Cortex of kidney (tissue), 1 donor: Measurements from ENCODE around the gene TIA1.
"Not testable (repeated sequence)": the region's sequence is repeated elsewhere in the genome, so short reads cannot be mapped to it uniquely, and the experiment has no call there.

ENCODE experiments used
- DNase-seq: peaks from one replicate; lab custom pipeline; 2025; lab: John Stamatoyannopoulos, UW

TIA1 gene, protein sequence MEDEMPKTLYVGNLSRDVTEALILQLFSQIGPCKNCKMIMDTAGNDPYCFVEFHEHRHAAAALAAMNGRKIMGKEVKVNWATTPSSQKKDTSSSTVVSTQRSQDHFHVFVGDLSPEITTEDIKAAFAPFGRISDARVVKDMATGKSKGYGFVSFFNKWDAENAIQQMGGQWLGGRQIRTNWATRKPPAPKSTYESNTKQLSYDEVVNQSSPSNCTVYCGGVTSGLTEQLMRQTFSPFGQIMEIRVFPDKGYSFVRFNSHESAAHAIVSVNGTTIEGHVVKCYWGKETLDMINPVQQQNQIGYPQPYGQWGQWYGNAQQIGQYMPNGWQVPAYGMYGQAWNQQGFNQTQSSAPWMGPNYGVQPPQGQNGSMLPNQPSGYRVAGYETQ

DNA sequence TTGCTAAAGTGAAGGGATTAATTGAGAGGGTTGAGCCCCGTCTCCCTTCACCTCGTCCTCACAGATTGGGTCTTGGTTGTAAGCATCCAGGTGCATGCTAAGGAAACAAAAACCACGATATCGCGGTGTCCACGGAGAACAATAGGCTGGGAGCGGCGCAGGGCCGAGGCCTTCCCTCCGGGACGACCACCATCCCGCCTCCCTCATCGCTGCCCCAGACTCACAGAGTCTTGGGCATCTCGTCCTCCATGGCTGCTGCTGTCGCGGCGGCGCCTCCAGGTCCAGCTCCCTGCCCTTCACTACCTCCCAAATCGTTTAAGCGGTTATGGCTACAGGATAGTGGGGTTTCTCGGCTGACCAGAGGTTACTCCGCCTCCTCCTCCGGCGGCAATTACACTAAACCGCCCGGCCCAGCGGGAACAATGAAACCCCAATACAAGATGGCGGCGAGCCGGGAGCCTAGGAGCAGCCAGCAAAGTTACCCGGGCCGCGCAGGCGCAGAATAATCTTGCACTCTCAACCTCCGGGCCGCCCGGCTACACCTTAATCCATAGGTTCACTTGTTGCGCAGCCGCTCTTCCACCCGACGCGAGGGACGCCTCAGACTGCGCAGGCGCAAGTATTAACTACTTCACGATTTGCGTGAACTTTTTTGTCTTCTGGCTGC, at the start of gene TIA1:
TSS of gene TIA1 (minus strand) at position 448 of the 667 bp plus-strand sequence. CDS start at position 250, 198 bp downstream.
- DNase-seq = no peak

DNA sequence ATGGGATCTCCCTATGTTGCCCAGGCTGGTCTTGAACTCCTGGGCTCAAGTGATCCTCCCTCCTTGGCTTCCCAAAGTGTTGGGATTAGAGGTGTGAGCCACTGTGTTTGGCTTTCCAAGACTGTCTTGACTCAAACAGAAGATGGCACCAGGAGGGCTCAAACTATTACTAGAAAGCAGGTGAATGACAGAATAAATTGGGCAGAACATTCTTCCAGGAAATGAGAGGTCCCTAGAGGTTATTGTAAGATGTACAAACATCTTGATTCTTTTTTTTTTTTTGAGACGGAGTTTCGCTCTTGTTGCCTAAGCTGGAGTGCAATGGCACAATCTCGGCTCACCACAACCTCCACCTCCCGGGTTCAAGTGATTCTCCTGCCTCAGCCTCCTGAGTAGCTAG, 49.4 kb upstream of the TIA1 start:
- DNase-seq = not testable (repeated sequence)

DNA sequence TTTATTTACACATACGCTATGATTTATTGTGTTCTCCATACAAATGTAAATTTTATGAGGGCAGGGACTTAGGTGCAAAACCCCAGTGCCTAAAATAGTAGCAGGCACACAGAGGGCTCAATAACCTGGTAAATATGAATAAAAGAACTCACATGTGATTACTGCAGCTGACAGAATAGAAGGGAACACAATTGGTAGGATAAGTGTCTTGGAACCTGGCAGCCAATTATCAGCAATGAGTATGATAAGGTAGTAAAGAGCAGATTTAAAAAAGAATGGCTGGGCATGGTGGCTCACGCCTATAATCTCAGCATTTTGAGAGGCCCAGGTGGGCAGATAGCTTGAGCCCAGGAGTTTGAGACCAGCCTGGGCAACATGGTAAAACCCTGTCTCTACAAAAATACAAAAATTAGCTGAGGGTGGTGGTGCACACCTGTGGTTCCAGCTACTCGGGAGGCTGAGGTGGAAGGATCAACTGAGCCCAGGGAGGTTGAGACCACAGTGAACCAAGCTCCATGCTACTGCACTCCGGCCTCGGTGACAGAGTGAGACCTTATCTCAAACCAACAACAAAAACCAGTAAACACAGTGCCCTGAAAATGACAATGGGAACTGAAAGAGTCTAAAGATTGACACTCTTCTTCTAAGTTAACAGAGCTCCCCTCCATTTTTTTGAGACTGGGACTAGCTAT, 35.2 kb upstream of the TIA1 start:
- DNase-seq = no peak

DNA sequence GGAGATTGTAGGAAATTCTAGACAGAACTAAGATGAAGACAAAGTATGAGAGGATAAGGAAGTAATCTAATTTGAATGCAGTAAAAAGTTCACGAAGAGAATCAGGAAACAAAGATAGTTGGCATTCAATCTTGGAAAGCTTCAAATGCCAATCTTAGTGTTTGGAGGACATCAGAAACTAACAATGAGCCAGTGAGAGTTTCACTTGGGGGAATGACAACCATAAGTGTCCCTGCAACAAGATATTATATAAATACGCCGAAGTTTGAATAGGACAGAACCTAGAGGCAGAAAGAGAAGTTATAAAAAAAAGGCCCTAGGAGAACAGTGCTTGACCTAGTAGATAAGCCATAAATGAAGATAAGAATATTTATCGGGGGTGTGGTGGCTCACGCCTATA, 34.0 kb upstream of the TIA1 start:
- DNase-seq = no peak

DNA sequence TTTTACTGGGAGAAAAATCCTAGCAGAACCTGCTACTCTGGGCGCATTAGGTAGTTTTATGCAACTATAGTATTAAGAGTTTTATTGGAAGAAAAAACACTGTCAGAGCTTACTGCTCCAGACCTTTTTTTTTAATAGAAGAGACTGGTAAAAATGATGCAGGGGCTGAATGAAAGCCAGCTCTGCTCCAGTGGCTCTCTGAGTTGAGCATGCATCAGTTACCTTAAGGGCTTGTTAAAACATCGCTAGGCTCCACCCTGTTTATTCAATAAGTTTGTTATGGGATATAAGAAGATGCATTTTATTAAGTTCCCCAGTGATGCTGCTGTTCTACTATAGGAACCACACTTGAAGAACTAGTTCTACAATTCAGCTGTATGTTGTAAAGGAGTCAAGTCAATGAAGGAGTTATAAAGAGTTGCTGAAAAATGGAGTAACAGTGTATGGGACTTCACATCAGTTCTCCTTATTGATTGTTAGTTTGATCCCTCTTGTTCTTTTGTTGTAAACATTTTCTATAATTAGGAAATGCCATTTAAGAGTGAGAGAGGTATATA, 31.9 kb upstream of the TIA1 start:
- no peak for DNase-seq

DNA sequence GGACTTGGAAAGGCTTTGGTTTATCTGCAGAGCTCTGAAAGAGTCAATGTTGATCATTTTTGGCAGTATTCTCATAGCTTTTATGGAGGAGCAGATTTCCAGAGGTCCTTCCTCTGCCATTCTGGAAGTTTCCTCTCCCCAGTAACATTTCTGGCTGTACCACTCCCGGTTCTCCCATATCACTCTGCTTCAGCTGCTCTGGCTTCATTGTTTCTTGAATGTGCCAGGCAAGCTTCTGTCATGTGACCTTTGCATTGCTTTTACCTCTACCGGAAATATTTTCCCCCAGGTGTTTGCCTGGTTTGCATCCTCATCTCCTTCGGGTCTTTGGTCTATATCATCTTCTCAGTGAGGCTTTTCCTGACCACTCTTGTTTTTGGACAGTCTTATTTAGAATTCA, 21.9 kb upstream of the TIA1 start:
- no peak for DNase-seq

DNA sequence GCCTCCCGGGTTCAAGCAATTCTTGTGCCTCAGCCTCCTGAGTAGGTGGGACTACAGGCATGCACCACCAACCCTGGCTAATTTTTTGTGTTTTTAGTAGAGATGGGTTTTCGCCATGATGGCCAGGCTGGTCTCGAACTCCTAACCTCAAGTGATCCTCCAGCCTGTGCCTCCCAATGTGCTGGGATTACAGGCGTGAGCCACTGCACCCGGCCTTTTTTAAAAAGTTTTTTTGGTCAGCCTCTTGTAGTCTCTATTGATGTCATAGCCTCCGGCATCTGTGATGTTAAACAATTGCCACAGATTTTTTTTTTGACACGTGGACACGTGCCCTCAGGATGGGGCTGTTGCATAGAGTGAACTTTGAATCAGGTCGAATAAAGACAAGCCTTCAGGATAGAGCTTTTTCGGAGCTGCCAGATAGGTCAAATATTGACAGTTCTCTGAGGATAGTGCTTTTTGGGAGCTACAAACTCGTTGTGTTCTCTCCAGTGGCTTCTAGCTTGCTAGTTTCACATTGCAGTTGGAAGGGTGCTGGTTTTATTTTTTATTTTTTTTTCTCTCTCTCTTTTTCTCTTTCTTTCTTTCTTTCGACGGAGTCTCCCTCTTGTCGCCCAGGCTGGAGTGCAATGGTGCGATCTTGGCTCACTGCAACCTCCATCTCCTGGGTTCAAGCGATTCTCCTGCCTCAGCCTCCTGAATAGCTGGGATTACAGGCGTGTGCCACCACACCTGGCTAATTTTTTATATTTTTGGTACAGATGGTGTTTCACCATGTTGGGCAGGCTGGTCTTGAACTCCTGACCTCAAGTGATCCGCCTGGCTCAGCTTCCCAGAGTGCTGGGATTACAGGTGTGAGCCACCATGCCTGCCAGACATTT, 21.2 kb upstream of the TIA1 start:
- not testable (repeated sequence) for DNase-seq

DNA sequence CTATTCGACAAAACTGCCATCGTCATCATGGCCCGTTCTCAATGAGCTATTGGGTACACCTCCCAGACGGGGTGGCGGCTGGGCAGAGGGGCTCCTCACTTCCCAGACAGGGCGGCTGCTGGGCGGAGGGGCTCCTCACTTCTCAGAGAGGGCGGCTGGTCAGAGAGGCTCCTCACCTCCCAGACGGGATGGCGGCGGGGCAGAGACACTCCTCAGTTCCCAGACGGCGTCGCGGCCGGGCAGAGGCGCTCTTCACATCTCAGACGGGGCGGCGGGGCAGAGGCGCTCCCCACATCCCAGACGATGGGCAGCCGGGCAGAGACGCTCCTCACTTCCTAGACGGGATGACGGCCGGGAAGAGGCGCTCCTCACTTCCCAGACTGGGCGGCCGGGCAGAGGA, 18.5 kb upstream of the TIA1 start:
- not testable (repeated sequence) for DNase-seq

DNA sequence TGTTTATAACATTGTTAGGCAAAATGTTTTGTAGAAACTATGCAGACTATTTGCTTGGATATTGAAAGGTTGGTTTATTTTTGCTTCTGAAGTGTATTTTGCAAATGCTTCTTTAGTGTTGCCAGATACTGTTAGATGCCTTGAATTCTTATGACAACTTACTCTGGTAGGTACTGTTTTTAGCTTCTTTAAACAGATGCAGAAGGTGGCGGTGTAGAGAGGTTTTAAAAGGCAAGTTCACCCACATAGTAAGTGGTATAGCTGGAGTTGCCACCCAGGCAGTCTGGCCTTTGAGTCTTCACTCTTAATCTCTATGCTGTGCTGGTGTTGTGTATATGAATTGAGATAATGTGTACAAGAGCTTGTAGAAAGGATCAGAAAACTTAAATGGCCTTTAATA, 13.1 kb upstream of the TIA1 start:
- no peak for DNase-seq

DNA sequence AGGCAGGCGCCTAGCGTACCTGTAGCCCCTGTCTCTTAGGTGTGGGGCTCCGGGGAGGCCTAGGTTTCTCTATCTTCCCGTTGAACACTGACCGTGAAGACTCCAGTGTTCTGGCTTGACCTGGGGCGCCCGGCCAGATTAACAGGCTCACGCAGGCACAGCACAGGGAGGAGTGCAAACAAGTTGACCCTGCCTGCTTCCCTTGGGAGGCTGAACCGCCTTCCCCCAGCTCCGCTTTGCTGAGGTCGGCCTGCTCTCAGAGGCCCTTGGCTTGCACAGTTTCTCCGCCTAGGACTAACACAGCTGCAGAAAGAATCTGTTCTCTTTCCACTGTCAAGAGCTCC, 10.1 kb upstream of the TIA1 start:
- no peak for DNase-seq

DNA sequence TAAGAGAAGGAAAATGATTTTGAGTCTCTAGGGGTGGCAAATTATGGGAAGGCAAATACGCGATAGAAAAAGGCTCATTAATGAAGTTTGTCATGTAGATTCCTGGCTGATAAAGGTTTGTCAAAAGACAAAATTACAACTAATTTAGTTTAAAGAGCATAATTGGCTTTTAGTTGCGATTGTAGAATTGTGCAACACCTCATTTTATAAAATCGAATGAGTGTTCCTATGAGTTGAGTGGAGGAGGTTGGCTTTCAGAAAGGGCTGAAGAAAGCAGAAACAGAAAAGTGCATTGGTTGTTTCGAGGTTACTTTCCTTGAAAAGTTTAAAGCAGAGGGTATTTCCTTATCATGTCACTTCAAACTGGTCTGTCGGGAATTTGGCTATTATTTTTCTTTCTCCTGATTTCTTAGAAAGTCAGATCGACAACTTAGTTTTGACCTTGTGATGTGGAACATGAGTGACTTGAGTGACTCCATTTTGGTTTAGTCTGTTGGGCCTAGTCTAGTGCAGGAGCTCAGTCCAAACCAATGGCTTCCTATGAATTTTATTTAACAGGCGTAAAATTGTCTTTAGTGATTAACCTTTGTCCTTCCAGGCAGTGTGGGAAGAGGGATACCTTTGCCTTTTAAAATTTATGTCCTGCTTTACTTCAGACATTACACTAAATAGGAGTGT, 7.3 kb upstream of the TIA1 start:
- DNase-seq = no peak

DNA sequence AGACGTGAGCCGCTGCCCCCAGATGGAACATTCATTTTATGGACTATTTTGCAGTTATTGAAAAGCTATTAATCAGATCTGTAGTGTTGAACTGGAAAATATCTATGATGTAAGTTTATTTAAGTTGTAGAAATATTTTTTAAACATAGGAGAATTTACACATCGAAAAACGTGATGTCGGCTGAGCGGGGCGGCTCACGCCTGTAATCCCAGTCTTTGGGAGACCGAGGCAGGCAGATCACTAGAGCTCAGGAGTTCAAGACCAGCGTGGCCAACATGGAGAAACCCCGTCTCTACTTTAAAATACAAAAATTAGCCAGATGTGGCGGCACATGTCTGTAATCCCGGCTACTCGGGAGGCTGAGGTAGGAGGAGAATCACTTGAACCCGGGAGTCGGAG, 2.0 kb upstream of the TIA1 start:
- no peak for DNase-seq

DNA sequence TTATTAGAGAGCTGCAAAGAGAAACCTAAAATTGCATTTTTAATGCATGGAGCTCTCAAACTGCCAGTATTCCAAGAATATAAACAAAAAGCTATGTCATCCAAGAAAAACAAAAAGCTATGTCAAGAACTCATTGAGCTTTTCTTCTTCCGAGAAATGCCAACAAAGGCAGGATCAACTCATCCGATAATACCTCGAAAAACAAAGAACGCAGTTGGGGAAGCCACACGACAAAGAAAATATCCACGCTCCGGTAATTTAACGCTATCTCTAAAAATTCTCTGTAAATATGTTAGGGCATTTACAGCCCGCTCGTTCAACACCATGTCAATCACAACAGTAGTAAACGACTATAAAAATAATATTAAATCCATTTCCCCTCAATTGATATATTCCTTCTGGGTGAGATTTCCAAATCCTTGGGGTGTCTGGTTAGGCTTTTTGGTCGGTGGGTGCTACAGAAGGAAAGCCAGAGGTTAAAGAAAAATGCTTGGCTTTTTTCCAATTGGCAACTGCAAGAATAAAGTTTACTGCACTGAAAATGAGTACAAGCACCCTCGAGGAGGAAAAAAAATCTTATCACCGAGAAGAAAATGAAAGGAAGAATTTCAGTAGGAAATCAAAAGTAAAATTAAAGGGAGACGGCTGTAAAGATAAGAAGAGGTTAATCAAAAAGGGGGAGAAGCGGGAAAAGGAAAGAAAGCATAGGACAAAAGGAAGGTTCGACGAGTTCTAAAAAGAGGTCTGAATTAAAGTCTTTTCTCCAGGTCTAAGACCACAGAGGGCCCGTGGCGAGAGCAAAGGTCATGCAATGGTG, 856 bp downstream of the TIA1 start:
- DNase-seq = no peak

DNA sequence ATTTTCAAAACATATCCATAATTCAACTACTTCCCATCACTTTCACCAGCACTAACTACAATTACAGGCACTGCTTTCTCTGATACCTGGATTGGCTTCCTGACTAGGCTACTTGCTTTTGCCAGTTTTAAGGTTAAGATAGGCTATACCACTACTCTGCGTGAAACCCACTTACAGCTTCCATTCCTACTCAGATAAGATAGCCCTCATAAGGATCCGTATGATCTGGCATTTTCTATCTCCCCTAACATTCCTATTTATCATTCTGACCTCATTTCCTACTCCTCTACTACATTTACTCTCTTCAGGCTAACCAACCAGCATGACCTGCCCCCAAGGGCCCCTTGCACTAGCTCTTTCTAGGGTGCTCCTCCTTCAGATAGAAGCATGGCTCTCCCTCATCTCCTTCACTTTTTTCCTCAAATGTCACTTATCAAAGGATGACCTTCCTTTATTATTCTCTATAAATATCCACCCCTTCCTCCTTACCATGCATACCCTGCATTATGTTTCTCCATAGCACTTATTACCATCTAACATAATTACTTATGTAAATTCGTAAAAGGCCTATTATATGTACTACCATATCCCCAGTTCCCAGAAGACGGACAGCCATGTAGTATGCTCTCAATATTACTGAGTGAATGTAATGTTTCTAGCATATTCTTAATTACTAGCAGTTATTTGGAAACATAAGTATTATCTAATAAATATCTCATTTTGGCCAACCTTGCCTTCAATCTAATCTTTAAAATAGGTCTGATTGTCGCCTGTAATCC, 4.4 kb downstream of the TIA1 start:
- DNase-seq = no peak

DNA sequence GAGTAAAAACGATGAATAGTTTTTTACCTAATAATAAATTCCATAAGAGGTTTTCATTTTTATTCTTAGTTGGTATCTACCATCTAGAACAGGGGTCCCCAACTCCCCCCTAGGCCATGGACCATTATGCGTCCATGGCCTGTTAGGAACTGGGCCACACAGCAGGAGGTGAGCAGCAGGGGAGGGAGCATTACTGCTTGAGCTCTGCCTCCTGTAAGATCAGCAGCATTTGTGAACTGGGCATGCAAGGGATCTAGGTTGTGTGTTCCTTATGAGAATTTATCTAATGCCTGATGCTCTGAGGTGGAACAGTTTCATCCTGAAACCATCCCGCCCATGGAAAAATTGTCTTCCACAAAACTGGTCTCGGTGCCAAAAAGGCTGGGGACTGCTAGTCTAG, 5.9 kb downstream of the TIA1 start:
- no peak for DNase-seq

DNA sequence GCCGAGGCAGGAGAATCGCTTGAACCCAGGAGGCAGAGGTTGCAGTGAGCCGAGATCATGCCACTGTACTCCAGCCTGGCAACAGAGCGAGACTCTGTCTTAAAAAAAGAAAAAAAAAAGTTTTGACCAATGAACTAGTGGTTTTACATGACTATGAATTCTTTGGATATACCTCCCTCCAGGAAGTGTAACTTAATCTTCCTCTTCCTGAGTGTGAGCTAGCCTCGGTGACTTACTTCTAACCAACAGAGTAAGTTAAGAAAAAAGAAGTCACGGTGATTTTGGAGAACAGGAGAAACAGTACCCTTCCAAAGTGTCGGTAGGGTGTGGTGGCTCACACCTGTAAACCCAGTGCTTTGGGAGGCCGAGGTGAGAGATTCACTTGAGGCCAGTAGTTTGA, 7.1 kb downstream of the TIA1 start:
- no peak for DNase-seq

DNA sequence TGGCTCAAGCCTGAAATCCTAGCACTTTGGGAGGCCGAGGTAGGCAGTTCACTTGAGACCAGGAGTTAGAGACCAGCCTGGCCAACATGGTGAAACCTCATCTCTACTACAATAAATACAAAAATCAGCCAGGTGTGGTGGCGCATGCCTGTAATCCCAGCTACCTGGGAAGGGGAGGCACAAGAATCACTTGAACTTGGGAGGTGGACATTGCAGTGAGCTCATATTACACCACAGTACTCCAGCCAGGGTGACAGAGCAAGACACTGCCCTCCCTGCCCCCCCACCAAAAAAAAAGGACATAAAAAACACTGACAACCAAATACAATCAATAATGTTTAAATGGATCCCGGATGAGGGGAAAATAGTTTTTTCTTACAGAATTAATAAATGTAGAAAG, 7.8 kb downstream of the TIA1 start:
- DNase-seq = no peak

DNA sequence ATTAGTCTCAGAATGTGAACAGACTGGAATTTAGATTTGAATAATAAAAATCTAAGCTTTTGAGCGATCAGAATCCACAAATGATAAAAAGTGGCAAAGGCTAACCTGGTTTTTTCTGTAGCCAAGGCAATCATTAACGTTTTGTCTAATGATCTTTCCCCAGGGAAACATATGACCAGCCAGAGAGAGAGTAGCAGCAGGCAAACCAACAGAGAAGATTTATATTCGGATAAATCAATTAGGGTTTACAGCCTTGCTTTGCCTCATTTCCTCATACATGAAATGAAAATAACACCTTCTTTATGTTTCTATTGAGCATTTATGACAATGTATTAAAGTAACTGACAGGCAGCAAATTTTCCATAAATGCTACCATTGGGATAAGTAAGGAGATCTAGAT, 14.5 kb downstream of the TIA1 start:
- no peak for DNase-seq

DNA sequence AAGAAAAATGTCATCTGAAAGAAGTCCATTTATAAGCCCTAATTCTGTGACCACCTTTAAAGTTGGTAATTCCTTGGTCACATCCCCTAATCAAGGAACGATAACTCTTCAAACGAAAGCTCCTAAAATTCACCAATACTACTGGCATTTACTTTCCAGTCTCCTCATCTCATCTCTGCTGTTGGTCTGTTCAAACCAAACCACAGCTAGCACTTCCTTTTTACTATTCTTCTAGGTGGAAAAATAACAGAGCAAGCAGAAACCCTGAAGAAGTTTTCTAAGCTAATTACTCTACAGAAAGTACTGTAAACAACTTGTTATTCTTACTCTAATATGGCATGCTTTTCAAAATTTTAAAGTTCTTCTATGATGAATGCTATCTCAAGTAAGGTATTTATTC, 21.6 kb downstream of the TIA1 start:
- no peak for DNase-seq

DNA sequence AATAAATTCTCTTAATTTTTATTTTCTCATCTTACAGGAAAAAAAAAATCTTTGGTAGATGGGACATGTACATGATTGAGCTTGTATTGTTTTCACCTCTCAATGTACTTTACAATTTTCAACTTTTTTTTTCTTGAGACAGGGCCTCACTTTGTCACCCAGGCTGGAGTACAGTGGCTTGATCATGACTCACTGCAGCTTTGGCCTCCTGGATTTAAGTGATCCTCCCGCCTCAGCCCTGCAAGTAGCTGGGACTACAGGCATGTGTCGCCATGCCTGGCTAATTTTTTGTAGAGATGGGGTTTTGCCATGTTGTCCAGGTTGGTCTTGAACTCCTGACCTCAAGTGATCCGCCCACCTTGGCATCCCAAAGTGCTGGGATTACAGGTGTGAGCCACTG, 25.1 kb downstream of the TIA1 start:
- not testable (repeated sequence) for DNase-seq
